GM19395 (cell line): Measurements from ENCODE around the gene BCAR3.

ENCODE experiments used
- ATAC-seq: cut with Tn5 transposase; IDR thresholded peaks from one replicate; pipeline ENCODE4 v1.9.1; 2021; ENCODE audit warnings: mild to moderate bottlenecking, moderate library complexity; ENCODE audit not compliant: unreplicated experiment

Gene BCAR3

GRCh38 chr1:93641527-93641926, 40.1 kb downstream of the BCAR3 start:
- no peak for ATAC-seq

GRCh38 chr1:93640656-93641440, 40.8 kb downstream of the BCAR3 start:
- no peak for ATAC-seq

- ATAC-seq, result no peak
Observed at GRCh38 chr1:93638981-93639380, 42.7 kb downstream of the BCAR3 start.

- ATAC-seq, result no peak
Observed at GRCh38 chr1:93638307-93638847, 43.3 kb downstream of the BCAR3 start.

- ATAC-seq, result no peak
Observed at GRCh38 chr1:93636712-93637111, 44.9 kb downstream of the BCAR3 start.

GRCh38 chr1:93635614-93636543, 45.8 kb downstream of the BCAR3 start:
- ATAC-seq, result no peak

GRCh38 chr1:93633313-93633712, 48.3 kb downstream of the BCAR3 start:
- no peak for ATAC-seq

GRCh38 chr1:93631626-93632365, 49.8 kb downstream of the BCAR3 start:
- no peak for ATAC-seq

- no peak for ATAC-seq
Observed at GRCh38 chr1:93630168-93630567, 51.5 kb downstream of the BCAR3 start.

- ATAC-seq, result no peak
Observed at GRCh38 chr1:93629101-93630059, 52.3 kb downstream of the BCAR3 start.

GRCh38 chr1:93628681-93629080, 53.0 kb downstream of the BCAR3 start:
- ATAC-seq, result no peak

- ATAC-seq, result no peak
Observed at GRCh38 chr1:93625582-93626327, 55.9 kb downstream of the BCAR3 start.

GRCh38 chr1:93623875-93624274, 57.8 kb downstream of the BCAR3 start:
- ATAC-seq, result no peak

- ATAC-seq, result no peak
Observed at GRCh38 chr1:93623436-93623835, 58.2 kb downstream of the BCAR3 start.

- no peak for ATAC-seq
Observed at GRCh38 chr1:93621246-93621645, 60.4 kb downstream of the BCAR3 start.

GRCh38 chr1:93620841-93621210, 60.8 kb downstream of the BCAR3 start:
- no peak for ATAC-seq

- no peak for ATAC-seq
Observed at GRCh38 chr1:93620172-93620840, 61.3 kb downstream of the BCAR3 start.

GRCh38 chr1:93619507-93620171, 62.0 kb downstream of the BCAR3 start:
- ATAC-seq, result no peak
